HL-60/S4 (cell line): ENCODE measurements around the gene DPYSL5.

Source experiments
- in situ Hi-C: fragments of 300-500 bp; cut with MboI; formaldehyde crosslinking; loops from 2 replicates; pipeline ENCODE4 v1.14.3; 2022; ENCODE audit warnings: low sequenced_read_pairs

Gene DPYSL5

GRCh38 chr2:26980971-26981370, 133.0 kb downstream of the DPYSL5 start:
- in situ Hi-C loops = no loop called here

GRCh38 chr2:26982102-26982742, 134.3 kb downstream of the DPYSL5 start:
- in situ Hi-C loops = no loop called here

DNA sequence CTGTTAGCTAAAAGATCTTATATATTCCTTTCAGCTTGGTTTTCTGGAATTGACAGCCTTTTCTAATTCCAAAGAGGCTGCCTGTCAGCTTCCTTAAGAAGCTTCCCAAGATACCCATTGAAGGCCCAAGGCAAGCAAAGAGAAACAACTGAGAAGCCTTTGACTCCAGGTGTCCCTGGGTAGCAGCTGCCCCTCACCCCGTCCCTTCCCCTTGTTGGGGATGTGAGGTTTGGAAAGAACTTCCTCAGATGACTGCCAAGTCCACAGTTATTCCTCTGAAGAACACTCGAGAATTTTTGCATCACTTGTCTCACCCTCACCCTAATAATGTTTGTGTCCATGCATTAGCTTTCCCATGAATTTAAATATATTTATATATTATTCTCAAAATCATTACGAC, 135.8 kb downstream of the DPYSL5 start:
- in situ Hi-C loops = no loop called here

GRCh38 chr2:26985807-26986206, 137.9 kb downstream of the DPYSL5 start:
- in situ Hi-C loops = no loop called here

- in situ Hi-C loops = no loop called here
Observed at GRCh38 chr2:26986576-26986975, 138.6 kb downstream of the DPYSL5 start.

DNA sequence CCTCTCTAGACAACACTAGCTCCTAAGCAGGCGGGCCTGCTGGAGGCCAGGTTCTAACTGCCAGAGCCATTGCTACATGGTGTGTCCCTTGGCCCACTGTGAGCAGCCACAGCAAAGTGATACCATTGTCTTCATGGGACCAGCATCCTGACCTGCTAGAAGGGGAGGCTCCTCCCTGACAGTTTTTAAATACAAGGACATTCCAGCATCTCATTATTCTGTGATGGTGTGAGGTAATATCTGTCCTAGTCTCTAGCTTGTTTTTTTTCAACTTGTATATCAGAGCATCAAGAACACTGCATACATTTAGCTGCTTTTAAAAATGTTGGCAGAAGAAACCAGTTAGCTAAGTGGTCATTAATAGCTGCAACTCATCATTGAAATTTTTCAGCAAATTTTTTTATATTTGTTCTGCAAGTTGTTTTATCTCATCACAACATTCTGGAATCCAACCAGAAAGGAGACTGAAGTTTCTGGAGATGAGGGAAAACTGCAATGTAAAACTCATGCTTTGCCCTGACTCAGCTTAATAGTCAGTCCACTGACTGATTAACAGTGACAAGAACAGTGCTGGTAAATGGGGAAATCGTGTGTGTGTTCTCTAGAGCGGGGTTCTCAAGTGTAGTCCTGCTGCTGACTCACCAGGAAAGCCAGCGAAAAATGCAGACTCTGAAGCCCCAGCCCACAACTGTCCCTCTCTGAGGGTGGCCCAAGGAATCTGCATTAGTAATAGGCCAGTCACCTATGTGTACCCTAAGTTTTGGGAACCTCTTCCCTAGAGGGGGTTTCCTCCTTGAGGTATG, 140.3 kb downstream of the DPYSL5 start:
- in situ Hi-C loops = no loop called here

DNA sequence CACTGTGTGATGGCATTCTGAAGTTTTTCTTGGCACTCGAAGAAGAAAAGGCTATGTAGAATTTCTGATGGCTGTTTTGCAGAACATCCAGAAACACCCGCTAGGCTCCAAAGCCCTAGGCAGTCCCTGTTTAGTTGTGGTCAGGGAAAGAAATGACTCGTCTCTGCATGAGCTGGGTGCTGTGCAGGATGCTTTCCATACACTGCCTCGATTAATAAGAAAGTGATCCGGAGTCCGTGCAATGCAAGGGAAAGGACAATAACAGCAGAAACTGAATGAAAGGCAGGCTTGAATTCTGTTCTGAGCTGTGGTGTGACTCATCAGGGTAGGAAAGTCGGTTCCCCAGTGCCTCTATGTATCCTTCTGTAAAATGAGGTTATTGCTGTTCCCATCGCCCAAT, 141.2 kb downstream of the DPYSL5 start:
- in situ Hi-C loops = no loop called here

DNA sequence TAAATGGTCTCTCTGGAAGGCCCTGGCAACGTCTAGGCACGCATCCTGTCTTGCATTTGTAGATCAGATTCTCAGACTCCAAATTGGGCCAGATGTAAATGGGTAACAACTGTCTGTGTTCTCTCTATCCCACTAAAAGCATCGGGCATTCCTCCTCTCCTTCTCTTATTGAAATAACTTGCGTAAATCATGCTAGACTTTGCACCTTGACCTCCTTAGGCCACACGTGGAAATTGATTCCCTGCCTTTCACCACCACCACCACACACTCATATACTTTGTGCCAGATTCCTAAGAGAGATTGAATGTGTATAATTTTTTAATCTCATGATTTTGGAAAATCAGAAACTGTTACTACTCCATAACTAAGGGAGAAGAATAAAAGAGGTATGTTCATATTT, 143.8 kb downstream of the DPYSL5 start:
- in situ Hi-C loops = no loop called here

DNA sequence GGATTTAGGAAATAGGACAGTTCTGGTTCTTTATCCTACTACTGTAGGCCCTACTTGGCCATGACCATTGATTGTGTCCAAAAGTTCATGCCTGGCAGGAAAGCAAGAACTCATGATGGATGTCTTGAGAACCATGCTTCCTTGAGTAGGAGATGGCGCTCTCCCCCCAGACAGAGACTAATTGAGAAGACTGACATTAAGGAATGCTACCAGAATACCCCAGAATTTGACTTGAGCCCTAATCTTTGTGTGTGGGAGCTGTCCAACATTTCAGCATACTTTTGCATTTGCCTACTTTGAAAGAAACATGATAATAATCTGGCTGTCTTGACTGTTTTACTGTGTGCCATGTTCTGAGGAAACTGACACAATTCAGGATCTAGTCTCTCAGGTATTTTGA, 145.8 kb downstream of the DPYSL5 start:
- in situ Hi-C loops = no loop called here

DNA sequence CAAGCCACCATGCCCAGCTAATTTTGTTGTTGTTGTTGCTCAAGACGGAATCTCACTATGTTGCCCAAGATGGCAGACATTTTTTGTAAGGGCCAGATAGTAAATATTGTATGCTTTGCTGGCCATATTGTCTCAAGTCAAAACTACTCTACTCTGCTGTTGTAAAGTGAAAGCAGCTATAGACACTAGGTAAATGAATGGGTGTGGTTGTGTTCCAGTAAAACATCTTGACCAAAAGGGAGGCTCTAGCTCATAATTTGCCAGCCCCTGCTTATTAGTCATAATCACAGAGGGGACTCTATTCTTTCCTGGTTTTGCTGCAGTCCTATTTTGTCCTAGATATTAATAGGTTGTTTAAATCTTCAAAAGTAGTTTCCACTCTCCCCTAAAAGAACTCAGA, 147.1 kb downstream of the DPYSL5 start:
- in situ Hi-C loops = no loop called here

GRCh38 chr2:26997394-26997793, 149.5 kb downstream of the DPYSL5 start:
- in situ Hi-C loops = no loop called here

DNA sequence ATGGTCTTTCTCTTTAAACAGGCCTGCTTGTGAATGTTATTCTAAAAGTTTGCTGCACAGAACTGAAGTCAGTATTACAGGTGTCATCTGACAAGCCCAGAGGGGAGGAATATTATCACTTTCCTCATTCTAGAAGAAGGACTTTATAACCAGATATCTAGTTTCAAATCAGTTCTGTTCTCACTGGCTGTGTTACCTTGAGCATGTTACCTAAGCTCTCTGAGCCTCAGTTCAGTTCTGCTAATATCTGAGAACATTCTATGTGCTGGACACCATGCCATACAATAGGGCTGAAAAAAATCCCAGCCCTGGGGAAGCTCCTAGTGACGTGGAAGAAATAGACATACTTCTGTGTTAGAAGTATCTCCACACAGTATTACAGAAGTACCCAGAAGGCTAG, 150.4 kb downstream of the DPYSL5 start:
- in situ Hi-C loops = no loop called here
